HFF-Myc (cell line): Measurements from ENCODE around the gene CPSF3.
"Not testable (repeated sequence)": the region's sequence is repeated elsewhere in the genome, so short reads cannot be mapped to it uniquely, and the experiment has no call there.

Source experiments
- DNase-seq: peaks from one replicate; pipeline ENCODE4 v3.0.0-alpha.2; 2011; ENCODE audit warnings: low read depth; ENCODE audit errors: extremely low read depth
- H3K4me3 ChIP-seq: replicated peaks from 2 replicates; pipeline ENCODE4 v1.5.1; 2011; ENCODE audit warnings: low read depth, mild to moderate bottlenecking, control low read depth, low read length
- TF ChIP-seq, protein P1 (sequence below): IDR thresholded peaks from 2 replicates; pipeline ENCODE4 v1.5.1; 2012; ENCODE audit warnings: mild to moderate bottlenecking, low read depth, low read length, control low read depth; ENCODE audit errors: missing control alignments

CPSF3 gene

DNA sequence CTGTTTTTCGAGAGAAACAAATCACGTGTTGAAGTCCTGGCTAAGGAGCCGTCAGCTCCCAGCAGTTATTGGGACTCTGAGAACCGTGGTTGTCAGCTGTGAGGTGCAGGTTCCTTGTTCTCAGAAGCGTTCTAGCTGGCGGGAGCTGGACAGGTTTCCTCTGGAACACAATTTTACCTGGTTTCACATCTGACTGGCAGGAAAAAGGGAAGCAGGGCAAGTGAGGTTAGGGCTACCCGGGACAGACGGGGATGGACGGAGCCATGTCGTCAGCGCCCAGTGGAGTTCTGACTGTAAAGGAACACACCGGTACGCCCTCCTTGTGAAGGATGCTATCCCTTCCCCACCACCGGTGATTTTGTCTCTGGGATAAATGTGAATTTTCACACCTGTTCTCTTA is 26.3 kb upstream of the CPSF3 start:
- DNase-seq: no peak
- TF ChIP-seq, protein P1, sequence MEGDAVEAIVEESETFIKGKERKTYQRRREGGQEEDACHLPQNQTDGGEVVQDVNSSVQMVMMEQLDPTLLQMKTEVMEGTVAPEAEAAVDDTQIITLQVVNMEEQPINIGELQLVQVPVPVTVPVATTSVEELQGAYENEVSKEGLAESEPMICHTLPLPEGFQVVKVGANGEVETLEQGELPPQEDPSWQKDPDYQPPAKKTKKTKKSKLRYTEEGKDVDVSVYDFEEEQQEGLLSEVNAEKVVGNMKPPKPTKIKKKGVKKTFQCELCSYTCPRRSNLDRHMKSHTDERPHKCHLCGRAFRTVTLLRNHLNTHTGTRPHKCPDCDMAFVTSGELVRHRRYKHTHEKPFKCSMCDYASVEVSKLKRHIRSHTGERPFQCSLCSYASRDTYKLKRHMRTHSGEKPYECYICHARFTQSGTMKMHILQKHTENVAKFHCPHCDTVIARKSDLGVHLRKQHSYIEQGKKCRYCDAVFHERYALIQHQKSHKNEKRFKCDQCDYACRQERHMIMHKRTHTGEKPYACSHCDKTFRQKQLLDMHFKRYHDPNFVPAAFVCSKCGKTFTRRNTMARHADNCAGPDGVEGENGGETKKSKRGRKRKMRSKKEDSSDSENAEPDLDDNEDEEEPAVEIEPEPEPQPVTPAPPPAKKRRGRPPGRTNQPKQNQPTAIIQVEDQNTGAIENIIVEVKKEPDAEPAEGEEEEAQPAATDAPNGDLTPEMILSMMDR: no peak
- H3K4me3 ChIP-seq: no peak overlapping the region

DNA sequence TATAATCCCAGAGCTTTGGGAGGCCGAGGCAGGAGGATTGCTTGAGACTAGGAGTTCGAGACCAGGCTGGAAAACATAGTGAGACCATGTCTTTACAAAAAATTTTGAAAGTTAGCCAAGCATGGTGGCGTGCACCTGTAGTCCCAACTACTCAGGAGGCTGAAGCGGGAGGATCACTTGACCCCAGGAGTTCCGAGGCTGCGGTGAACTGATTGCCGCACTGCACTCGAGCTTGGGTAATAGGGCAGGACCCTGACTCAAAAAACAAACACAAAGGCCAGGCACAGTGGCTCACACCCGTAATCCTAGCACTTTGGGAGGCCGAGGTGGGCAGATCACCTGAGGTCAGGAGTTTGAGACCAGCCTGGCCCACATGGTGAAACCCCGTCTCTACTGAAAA is 25.2 kb upstream of the CPSF3 start:
- DNase-seq, H3K4me3 ChIP-seq: not testable (repeated sequence)

DNA sequence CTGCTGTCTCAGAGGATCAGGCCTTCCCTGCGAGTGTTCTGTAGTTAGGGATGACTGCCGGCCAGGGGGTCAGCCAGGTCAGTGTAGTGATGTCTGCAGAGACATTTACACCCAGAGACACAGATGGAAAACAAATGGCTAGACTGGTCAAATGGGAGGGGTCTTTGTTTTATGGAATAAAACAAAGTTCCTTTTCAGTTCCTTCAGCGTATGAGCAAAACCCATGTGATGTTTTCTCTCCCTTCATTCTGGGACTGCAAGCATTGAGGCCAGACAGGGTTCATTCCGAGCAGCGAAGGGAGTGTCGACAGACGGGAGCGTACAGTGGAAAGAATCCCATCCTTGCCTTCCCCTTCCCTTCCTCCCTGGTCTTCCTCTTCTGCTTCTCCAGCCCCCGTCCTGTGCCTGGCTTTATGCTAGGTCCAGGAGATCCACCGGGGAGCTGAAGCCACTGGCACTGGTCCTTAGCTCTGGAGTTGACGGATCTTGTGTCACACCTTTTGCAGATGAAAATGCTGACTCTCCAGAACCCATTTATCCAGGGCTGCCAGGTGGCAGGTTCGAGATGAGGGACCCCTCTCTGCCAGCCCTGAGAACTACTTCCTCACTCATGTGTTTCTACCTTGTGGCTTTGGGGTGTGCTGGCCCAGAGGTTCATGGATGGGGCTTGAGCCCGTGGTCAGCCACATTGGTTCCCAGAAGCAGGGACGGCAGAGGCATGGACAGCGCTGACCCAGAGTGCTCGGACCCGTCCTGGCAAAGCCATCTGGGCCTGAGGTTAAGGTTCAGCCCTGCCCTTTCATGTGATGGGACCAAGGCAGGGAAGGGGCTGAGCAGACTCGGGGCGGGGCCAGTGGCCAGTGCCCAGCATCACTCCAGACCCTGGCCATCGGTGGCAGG is 24.3 kb upstream of the CPSF3 start:
- no peak overlapping the region for H3K4me3 ChIP-seq
- no peak for DNase-seq
- TF ChIP-seq, protein P1: no peak

- no peak overlapping the region for H3K4me3 ChIP-seq
- DNase-seq: no peak
- TF ChIP-seq, protein P1: no peak
Measured at GRCh38 chr2:9400268-9401058, 23.0 kb upstream of the CPSF3 start.

DNA sequence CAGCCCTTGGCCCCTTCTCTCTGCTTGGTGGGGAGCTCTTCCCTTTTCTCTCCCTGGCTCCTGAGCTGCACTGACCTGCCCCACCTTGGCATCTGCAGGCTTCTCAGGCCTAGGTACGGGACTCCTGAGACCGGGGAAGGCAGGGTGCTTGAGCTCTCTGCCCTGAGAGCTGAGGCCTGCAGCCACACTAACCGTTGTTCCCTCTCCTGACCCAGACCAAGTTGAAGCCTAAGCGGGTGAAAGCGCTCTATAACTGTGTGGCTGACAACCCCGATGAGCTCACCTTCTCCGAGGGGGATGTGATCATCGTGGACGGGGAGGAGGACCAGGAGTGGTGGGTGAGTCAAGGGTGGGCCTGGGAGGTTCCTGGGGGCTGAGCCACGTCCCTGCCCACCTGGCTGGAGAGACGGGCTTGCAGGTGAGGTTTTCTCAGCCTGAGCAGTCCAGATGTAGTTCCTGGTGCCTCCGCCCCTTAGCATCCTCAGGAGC is 22.4 kb upstream of the CPSF3 start:
- DNase-seq: no peak
- TF ChIP-seq, protein P1: no peak
- H3K4me3 ChIP-seq: no peak overlapping the region

GRCh38 chr2:9401646-9402371 is 21.6 kb upstream of the CPSF3 start:
- H3K4me3 ChIP-seq: no peak overlapping the region
- TF ChIP-seq, protein P1: no peak
- no peak for DNase-seq
